HG03571 (cell line): ENCODE measurements around the gene PEPD.
A peak's percentile ranks its signal among the peaks of the same experiment; 100 is the strongest.

Experiments used
- ATAC-seq: cut with Tn5 transposase; IDR thresholded peaks from one replicate; pipeline ENCODE4 v1.9.1; 2021; ENCODE audit not compliant: unreplicated experiment

PEPD gene

DNA sequence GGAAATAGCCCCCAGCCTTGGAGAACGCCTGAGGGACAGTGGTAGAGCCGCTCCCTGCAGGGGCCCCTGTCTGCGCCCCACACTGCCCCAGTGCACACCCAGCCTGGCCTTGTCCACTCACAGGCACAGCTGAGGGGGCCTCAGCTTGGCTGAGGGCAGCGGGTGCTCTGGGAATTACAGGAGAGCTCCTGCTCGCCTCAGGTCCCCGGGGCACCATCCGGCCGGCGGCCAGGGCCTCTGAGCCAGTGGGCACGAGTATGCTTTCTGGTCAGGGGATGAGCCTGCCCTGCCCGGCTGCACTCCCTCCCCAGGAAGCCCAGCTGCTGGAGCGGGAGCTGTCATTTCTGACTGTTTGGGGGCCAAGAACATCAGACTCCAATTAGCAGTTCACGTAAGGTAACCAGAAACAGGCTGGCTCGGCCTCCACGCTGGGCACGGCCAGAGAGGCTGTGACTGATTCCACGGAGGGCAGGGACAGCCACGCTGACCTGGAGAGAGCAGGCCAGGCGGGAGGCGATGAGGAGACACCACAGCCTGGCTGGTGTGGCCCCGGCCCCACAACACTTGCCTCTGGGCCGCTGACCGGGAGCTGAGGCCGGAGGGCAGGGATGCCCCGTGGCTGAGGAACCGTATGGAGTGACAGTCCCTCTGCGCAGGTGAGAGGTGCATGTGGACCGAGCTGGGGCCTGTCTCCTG, 132.7 kb downstream of the PEPD start:
- ATAC-seq, result no peak

DNA sequence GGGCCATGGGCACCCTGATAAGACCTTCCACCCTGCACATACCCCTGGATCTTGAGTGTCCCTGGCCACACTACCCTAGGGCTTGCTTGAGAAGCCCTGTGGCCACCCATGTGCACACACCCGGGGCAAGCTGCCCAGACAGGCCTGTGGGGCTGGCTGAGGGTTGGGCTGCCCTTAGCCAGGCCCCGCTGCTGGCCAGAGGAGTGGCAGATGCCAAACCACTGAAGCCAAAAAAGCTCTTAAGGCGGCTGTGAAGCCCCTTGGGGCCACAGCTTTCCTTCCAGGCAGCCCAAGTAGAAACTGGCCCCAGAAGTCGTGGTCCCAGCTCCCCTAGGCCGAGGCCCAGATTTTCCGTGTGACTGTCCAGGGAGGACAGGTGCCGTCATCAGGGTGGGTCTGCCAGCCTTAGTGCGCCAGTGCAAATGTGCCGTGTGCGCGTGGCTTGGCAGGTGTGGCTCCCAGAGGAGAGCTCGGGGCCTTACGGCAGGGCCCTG, 133.3 kb downstream of the PEPD start:
- no peak for ATAC-seq

DNA sequence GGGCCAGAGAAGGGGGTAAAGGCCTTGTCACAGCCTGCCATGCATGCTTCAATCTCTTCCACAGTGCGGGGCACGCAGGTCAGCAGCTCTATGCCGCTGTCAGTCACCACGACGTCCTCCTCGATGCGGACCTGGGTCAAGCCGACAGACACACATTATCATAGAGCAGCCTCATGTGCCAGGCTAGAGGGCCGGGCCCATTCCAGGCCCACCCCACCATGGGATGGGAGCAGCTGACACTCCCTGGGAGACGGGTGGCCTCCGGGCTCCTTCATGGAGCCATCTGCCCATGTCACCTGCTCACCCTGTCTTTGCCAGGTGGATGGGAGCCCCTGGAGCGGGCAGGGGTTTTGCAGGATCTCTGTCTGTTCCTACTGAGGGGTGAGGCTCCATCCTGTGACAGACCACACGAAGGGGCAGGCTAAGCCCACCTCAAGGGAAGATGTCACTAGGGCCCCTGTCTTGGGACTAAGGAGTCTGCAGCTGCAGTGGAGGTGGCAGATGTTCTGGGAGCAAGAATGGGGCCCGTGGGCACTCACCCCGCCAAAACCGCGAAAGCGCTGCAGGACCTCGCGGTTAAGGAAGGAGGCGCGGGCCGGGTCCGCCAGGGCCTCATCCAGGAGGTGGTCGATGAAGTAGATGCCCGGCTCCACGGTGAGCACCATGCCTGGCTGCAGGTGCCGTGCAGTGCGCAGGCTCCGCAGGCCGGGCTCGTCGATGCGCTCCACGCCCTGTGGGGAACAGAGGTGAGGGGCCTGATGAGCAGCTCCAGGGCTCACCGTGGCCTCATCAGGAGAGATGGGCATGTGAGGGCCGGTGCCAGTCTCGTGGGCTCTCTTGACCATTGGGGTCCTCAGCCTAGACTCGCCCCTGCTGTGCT, 134.0 kb downstream of the PEPD start:
- no peak for ATAC-seq

DNA sequence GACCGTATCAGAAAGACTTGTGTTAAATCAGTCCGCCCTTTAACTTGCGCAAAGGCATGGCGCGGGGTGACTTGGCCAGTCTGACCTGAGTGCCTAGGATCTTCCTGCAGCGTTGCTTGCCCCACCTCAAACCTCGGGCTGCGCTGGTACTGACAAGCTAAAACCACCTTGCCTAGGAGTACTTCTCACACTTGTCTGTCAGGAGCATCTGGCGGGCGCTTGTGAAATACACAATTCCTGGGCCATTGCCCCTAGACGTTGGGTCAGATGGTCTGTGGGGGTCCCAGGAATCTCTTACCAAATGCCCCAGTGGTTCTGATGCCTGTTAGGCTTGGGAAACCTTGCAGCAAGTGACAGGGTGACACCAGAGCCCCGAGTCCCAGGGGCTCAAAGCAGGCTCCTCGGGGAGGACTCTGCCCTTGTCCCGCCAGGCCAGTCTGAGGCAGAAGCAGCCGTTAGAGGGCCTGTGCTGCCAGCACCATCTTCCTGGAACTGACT, 135.2 kb downstream of the PEPD start:
- ATAC-seq, result no peak

DNA sequence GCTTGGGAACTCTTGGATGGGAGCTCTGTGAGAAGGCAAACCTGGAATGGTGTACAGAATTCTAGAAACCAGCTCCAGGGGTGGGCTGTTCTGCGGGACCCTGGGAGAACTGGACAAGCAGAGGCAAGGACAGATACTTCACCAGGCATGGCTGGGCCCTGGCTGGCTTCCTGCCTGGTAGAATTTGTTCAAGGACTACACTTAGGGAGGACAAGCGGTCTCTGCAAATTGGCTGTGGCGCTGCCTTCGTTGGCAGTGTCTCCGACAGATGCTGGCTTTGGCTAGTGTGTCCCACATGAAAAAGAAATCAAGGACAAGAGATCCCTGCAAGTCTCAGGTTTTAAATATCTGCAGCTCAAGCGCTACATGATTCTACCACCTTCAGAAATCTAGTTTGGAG, 135.6 kb downstream of the PEPD start:
- ATAC-seq, result no peak

DNA sequence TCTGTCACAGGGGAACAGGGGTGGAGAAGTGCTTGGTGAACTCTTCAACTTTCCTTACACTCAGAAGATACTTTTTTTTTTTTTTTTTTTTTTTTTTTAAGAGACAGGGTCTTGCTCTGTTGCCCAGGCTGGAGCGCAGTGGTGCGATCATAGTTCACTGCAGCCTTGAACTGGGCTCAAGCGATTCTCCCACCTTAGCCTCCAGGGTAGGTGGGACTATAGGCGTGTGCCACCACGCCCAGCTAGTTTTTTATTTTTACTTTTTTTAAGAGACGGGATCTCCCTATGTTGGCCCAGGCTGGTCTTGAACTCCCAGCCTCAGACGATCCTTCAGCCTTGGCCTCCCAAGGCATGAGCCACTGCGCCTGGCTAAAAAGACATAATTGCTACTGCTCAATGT, 136.6 kb downstream of the PEPD start:
- no peak for ATAC-seq

DNA sequence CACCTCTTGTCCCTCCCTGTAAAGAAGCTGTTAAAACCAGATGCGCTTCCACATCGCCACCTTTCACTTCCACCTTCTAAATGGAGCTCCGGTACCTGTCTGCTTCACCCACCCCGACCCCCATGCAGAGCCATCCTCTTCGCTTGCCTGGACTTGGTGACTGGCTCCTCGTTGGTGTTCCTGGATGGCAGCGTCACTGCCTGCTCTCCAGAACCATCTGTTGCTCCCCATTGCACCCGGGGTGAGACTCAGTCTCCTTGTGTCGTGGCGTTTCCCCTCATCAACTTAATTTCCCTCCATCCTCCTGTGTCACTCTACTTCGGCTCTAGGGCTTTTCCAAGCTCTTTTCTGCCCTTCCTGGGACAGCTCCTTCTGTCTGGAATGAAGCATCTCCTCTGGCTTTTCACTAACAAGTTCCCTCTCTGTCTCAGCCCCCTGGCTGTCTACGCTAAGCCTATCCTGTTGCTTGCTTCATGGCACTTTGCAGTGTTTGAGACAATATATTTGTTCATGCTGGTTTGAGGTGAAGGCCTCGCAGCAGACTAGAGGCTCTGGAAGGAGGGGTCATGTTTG, 137.8 kb downstream of the PEPD start:
- ATAC-seq, result no peak

DNA sequence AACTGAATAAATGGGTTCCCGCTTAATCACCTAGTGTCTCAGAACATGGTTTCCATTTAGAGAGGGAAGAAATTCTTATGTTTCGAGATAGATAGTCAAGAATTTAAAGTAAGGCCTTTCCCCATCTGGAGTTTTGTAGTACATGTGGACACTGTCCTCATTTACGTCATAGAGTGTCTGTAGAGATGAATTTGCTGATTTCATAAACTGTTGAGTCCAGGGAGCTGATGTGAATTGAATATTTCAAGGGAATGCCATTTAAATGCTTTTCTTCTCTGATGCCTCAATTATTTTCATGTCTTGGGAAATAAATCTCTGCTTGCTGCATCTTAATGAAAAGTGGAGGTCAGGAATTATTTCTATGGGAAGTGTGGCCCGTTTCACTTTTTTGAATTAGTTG, 138.6 kb downstream of the PEPD start:
- no peak for ATAC-seq

DNA sequence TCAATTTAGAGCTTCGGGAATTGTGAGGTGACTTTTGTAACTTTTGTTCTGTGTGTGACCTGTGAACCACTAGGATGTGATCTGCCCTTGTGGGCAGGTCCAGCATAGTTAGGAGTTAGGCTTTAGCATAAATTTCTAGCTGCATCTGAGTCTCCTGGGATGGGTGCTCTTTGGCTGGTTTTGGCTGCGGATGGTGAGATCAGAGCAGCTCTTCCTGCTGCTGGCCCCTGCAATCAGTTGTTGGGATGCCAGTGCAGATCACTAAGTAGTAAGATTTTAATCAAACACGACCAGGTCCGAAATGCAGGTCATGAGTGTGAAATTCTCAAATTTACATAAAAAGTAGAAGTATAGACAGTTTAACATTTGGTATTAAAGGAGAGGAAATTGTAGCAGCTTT, 139.6 kb downstream of the PEPD start:
- ATAC-seq, result no peak

DNA sequence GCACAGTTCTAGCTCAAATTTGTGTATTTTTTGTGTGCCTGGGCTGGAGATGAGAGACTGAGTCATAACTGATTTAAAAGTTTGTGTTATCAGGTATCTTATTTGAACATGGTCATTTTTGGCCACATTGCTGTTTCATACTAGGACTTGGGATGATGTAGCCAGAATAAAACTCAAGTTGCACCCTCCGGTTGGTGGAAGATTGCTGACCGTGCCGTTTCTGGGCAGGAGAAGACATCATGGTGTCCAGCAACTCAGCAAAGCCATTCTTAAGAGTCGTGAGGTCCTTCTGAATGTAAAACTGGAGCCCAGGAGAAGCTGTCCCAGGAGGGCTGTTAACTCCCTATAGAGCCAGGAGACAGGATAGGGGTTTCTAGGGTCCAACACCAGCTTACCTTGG, 140.5 kb downstream of the PEPD start:
- ATAC-seq, result no peak

DNA sequence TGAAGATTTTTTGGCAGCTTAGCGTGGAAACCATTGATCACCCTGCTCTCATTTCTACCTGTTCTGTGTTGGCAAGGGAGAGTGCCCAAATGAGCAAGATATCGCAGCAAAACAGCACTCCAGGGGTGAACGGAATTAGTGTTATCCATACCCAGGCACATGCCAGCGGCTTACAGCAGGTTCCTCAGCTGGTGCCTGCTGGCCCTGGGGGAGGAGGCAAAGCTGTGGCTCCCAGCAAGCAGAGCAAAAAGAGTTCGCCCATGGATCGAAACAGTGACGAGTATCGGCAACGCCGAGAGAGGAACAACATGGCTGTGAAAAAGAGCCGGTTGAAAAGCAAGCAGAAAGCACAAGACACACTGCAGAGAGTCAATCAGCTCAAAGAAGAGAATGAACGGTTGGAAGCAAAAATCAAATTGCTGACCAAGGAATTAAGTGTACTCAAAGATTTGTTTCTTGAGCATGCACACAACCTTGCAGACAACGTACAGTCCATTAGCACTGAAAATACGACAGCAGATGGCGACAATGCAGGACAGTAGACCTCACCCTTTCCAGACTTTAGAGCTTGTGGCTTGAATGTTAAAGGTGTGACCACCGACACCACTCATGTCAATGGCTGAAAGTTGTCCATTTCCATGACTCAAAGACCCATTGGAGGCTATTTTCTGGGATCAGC, 142.3 kb downstream of the PEPD start:
- ATAC-seq, result no peak

DNA sequence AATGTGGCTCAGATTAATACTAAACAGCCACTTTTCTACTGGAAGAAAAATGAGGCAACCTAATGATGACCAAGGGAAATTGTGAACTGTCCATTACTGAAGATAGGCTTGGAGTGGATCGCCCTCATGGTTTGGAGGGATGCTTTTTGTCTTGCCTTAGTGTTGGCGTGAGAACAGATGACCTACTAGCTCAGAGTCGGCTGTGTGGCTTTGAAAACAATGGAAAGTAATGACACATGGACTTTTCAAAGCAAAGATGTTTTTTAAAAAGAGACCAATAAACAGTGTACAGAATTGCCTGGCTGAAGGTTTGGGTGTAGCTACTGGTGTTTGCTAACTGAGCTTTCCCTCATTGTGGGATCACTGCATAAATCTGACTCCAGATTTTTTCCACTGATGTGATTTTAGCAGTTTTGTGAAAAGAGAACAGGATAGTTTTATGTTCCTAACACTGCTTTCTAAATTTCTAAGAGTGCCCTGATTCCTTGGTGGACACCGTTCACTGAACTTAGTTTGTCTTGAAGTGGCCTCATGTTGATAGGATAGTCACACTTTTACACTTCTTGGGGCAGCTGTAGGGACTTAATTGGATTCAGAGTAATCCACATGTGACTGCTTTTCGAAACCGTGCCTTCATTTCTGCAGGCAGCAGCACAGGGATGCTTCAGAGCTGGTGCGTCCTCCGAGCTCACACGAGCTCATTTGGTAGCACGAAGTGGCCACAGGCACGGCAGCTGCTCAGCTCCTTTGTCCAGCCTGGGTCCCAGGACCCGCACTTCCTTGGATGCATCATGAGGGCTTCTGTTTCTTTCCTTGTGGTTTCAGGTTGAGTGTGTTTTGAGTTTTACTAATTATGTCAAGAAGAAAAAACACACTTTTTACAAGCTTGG, 143.8 kb downstream of the PEPD start:
- no peak for ATAC-seq

DNA sequence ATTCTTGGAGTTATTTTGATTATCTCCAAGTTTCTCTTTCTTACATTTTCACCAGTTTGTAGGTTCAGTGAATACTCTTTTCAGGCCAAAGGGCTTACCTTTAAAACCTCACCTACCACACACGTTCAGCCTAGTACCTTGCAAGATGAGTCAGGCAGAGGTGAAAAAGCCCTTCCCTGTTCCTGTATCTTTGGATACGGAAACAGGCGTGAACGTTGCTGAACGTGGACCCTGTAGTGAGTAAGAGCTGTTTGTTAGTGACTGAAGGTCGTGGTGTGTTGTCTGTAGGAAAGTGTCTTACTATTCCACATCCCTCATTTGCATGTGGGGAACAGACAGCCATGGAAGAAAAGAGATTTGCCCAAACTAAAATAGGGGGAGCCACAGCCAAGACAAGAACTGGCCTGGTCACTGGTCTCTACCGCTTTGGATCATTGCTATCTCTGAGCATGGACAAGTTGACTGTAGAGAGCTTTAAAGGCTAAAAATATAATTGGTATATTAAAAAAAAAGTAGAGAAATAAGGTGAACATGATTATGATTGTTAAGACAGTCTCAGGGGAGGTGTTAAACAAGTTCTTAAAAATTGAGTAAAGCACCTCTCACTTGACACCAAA, 144.5 kb downstream of the PEPD start:
- ATAC-seq, result no peak

DNA sequence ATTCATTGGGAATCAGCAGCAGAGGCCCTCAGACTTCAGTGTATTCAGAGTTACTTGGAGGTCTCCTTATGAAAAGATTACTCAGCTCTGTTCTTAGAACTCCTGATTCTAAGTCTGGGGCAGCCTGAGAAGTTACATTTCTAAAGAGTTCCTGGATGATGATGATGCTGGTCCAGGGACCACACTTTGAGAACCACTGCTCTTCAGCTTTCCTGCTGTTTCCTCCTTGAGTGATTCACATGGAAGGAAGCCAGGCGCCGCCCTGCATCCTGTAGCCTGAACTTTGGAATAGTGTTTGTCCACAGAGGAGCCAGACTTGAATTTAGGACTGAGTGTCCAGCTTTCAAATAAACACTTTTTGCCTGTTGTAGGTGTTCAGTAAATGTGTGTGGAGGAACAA, 145.2 kb downstream of the PEPD start:
- ATAC-seq, result no peak

DNA sequence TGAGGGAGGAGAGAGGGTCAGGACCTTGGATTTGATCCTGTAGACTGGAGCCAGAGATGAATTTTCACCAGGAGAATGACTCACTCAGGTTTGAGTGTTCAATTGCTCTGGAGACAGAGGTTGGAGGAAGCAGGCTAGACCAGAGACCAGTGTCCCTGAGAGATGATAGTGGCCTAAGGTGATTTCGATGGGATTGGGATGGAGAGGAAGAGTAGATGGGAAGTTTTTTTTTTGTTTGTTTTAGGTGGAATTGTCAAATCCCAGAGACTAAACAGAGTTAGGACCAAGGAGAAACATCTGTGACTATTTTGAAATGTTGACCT, 145.8 kb downstream of the PEPD start:
- no peak for ATAC-seq

DNA sequence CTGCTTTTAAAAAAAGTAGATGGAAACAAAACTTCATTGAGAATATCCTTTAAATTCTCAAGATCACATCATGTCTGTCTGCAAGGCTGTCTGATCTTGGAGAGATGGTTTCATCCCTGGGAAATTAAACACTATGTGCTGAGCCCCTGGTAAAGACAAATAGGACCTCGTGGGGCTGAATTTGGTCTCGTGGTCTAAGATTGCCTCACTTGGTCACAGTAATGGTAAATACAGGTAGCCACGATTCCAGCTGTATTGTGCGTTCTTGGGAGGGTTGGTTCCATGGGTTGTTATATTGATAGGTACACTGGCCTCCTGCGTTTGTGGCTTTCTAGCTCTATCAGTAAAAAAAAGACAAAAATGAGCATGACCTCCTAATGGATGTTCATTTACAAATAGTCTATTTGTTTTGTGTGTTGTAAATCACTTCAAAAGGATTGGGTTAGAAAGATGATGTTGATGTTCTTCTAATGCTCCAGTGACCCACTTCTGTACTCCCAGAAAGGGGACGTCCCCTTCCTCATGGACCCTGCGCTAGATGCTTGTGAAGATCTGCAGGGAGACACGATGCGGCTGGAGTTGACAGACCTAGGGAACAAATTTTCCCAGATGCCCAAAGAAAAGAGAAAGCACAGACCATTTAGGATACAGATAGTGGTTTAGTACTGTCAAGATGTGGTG, 146.3 kb downstream of the PEPD start:
- ATAC-seq, result no peak

DNA sequence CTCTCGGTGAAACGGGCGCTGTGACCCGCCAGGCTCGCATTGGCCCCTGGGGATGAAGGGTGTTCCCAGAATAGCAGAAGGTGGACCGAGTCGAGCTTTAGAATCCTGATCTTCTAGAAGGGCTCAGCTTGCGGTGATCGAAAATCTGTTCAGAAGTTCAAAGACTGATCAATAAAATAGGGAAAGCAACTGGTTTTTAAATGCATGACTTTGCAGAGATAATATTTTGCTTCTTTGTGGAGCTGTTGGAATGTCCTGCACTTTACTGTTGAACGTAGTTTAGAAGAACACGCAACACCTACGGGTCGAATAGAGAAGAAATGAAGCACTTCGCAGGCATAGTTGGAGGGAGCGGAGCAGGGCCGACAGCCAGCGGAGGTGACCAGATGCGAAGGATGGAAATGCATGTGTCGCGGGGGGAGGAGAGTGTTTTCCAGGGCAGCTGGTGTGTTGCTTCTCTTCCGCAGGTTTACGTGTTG, 147.3 kb downstream of the PEPD start:
- ATAC-seq, result no peak

DNA sequence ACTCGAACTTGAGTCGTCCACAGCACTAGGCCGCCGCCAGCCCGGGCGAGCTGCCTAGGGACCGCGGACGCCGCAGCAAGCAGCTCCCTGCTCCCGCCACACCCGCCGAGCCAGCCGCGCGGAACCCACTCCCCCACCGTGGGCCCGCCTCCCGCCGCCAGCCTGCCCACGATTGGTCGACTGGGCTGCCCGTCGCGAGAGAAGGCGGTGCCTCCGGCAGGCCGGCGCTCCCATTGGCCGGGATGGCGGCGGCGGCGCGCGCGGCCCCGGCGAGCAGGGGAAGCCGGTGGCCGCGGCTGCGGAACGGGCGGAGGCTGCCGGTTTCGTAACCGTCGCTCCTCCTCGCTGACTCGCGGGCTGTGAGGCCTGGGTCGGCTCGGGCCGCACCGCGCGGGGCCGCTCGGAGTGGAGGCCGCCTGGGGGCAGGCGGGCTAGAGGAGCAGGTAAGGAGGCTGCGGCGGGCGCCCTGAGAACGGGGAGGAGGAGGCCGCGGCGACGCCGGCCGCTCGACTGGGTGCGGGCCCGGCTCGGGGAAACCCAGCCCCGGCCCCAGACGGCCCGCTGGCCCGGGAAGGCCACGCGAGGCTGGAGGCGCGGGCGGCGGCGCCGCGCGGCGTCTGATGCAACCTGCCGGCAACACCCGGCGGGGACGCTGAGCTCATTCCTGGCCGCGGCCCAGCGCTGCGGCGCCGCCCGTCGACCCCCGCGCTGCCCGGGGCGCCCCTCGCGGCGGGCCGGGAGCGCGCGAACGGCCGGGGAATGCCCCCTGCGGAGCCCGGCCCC, 147.9 kb downstream of the PEPD start, which contains the start of gene CEBPG:
CEBPG (plus strand) TSS at position 257 of the 783 bp plus-strand sequence. CDS start 5,531 bp downstream, outside the sequence.
- peak; percentile 81 for ATAC-seq
